Body of pancreas (tissue), 4 donors: ENCODE measurements around the gene VTI1A. TPM values are rescaled to one million over a fixed set of nuclear protein-coding genes. Genes with fewer than 3 reads are reported as not detected.

Experiments
- ATAC-seq: fragments of 150-250 bp; one replicate; pipeline ENCODE4 v1.9.1; 2016
- DNase-seq, 4 donors: peaks; one replicate each; pipeline ENCODE4 v3.0.0-alpha.2; 2019
- H3K27ac ChIP-seq, 4 donors: fragments of 200-600 bp; sonication (generic); 1 replicate in 3 of 4; 2 replicates in 1 of 4; pipeline versions ENCODE4 v1.5.1 to v1.6.1; 2016 to 2019; ENCODE audit warnings: mild to moderate bottlenecking in 1 of 4, mixed read lengths in 1 of 4, moderate library complexity in 1 of 4
- H3K27me3 ChIP-seq, 2 donors: fragments of 200-600 bp; sonication (generic); one replicate each; pipeline ENCODE4 v1.6.0; 2016; ENCODE audit warnings: mild to moderate bottlenecking in 1 of 2
- H3K36me3 ChIP-seq, 2 donors: fragments of 200-600 bp; sonication (generic); replicated peaks in 1 of 2; 2 replicates each; pipeline ENCODE4 v1.5.1; 2016; ENCODE audit warnings: low read depth in 2 of 2; ENCODE audit not compliant: insufficient read depth in 1 of 2
- H3K4me1 ChIP-seq: fragments of 200-600 bp; sonication (generic); one replicate; pipeline ENCODE4 v1.6.0; 2016
- H3K4me3 ChIP-seq, 2 donors: fragments of 200-600 bp; sonication (generic); 1 replicate in 1 of 2; 2 replicates in 1 of 2; pipeline ENCODE4 v1.5.1; 2016 to 2019
- H3K9me3 ChIP-seq, 3 donors: fragments of 200-600 bp; sonication (generic); 1 replicate in 2 of 3; 2 replicates in 1 of 3; pipeline ENCODE4 v1.5.1; 2016
- POLR2A ChIP-seq, 3 donors: fragments of 450-650 bp; IDR thresholded peaks; one replicate each; pipeline ENCODE4 v1.6.1; 2016; ENCODE audit warnings: antibody characterized with exemption in 3 of 3, mild to moderate bottlenecking in 2 of 3
- WGBS, 2 donors: methylation state at CpG; one replicate each; pipeline ENCODE4 v1.1.5; 2017; 5-methylcytosine and 5-hydroxymethylcytosine counted together
- intact Hi-C: fragments of 100-400 bp; cut with DNase I; formaldehyde crosslinking; loops from one replicate; pipeline ENCODE4 v1.15.1; 2023
- total RNA-seq, 2 donors: library from RNA; depleted of rRNA; stranded (reverse); fragments of >200 nt; gene quantifications; one replicate each; pipeline ENCODE4 v1.1.0, GENCODE V29; 2016
- TF ChIP-seq, protein P1 (sequence below), 7 experiments: fragments of 450-650 bp in 4 of 7; fragments of 200-600 bp in 3 of 7; sonication (generic) in 3 of 7; IDR thresholded peaks; one replicate each; pipeline ENCODE4 v1.5.1; 2016 to 2019; ENCODE audit warnings: antibody characterized with exemption in 7 of 7

Gene VTI1A
- total RNA-seq, 2 donors from 2014 or later: 28.3 to 84.4 TPM

DNA sequence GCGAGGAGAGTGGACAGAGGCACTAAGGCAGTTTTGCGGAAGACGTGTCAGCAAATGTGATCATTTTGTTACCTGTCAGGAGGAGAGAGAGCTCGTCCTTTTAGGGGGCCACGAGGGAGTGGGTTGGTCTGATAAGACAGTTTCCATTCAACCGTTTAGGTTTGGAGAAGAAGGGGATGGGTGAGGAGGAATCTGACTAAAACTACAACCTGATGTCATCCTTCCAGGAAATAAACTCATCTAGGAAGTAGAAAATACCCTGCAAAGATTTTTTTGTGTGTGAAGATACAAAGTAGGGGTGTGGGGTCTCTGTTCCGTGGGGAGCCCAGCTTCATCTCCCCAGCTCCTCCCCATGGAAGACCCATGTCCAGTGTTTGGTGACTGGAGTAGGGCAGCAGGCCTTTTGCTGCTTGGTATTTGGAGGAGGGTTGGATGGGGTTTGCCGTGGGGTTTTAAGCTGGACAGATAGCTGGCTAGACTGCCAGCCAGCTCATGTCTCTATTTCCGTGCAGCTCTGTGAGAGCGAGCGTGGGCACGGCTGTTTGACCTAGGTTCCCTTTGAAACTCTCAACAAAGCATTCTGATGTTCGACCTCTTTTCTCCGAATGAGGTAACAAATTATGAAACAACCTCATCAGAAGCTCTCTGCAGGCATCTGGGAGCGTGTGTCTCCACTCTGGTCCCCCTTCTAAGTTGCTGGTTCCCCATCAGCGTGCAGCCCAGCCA is 367.0 kb downstream of the VTI1A start:
- ATAC-seq: no peak
- 88 to 94% methylated on average over 16 of the region's 16 CpGs for WGBS, 2 donors
- TF ChIP-seq, protein P1, sequence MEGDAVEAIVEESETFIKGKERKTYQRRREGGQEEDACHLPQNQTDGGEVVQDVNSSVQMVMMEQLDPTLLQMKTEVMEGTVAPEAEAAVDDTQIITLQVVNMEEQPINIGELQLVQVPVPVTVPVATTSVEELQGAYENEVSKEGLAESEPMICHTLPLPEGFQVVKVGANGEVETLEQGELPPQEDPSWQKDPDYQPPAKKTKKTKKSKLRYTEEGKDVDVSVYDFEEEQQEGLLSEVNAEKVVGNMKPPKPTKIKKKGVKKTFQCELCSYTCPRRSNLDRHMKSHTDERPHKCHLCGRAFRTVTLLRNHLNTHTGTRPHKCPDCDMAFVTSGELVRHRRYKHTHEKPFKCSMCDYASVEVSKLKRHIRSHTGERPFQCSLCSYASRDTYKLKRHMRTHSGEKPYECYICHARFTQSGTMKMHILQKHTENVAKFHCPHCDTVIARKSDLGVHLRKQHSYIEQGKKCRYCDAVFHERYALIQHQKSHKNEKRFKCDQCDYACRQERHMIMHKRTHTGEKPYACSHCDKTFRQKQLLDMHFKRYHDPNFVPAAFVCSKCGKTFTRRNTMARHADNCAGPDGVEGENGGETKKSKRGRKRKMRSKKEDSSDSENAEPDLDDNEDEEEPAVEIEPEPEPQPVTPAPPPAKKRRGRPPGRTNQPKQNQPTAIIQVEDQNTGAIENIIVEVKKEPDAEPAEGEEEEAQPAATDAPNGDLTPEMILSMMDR (IDR thresholded peaks at IDR 0.05): no peak
- TF ChIP-seq POLR2A (IDR thresholded peaks at IDR 0.05): no peak
- H3K9me3 ChIP-seq: no peaks in the 10 kb centered on the region
- H3K4me1 ChIP-seq: peaks cover 23% of the 10 kb centered on the region
- no peaks in the 10 kb centered on the region for H3K27me3 ChIP-seq
- DNase-seq: no peak
- no peak overlapping the region for H3K4me3 ChIP-seq
- H3K27ac ChIP-seq: no peak overlapping the region
- H3K36me3 ChIP-seq: no peaks in the 10 kb centered on the region
- intact Hi-C loops: no loop called here

DNA sequence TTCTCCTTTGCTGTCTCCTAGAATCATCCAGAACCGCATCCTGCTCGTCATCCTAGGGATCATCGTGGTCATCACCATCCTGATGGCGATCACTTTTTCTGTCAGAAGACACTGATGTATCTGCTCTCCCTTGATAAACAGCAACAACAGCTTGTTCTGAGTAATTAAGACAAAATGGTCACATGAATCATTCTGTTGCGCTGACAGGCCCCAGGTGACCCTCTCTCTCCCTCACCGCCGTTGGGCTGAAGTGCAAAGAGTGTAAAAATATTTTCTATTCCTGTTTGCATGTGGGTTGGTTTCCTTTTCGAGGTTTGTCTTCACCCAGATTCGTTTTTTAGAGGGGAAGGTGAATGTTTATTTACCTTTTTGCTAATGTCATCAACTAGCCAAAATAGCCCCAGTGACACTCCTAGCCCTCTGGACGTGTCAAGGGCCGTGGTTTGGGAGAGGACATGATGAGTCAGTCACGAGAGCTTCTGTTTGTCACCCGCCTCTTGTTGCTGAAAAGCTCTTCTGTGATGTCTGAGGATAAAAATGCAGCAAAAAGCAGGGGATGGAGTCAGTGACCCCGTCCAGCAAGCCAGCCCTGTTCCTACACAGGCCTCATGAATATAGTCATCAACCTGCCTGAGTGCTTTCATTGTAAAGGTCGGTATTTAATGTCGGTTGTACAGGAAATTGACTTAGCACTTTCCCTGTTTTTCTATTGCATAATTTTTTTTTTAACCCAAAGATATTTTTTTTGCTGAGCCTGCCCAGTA is 368.4 kb downstream of the VTI1A start:
- DNase-seq (peak in 1 of 4 donors; percentile 36), ATAC-seq (no peak)

DNA sequence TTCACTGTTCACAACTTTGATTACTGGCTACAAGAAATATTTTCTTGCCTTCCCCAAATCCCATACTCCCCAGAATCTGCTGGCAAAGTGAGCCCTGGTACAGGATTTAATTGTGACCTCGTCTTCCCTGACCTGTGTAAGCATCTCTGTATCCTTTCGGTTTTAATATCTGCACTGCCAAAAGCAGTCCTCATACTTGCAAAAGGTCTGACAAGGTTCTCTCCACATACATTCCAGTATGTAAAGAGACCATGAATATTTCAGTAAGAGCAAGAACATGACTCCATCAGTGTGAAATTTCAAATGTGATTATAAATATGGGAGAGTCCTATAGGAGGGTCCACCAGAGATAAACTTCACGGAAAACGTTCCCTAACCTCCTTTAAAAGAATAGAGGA is 369.0 kb downstream of the VTI1A start:
- ATAC-seq (no peak), DNase-seq (no peak)
- Histone ChIP-seq H3K36me3 (no peaks in the 10 kb centered on the region), H3K4me3 (no peak overlapping the region), H3K27ac (peak overlapping the region in 1 of 4 donors; percentile 16), H3K4me1 (peaks cover 17% of the 10 kb centered on the region), H3K27me3 (no peaks in the 10 kb centered on the region), H3K9me3 (no peaks in the 10 kb centered on the region)
- intact Hi-C loops: no loop called here
- WGBS, 2 donors: 81 to 86% methylated on average over 4 of the region's 4 CpGs
- TF ChIP-seq, protein P1 (IDR thresholded peaks at IDR 0.05): no peak
- TF ChIP-seq POLR2A (IDR thresholded peaks at IDR 0.05): no peak

More for the DNA sequence above, 368.4 kb downstream of the VTI1A start:
- Histone ChIP-seq H3K36me3 (no peaks in the 10 kb centered on the region), H3K27me3 (no peaks in the 10 kb centered on the region), H3K4me1 (peaks cover 22% of the 10 kb centered on the region), H3K9me3 (no peaks in the 10 kb centered on the region), H3K4me3 (no peak overlapping the region), H3K27ac (peak overlapping the region in 1 of 4 donors; percentile 16)
- 64 to 77% methylated on average over 16 of the region's 16 CpGs for WGBS, 2 donors
- TF ChIP-seq, protein P1 (IDR thresholded peaks at IDR 0.05): no peak
- TF ChIP-seq POLR2A (IDR thresholded peaks at IDR 0.05): no peak
- intact Hi-C loops: no loop called here

DNA sequence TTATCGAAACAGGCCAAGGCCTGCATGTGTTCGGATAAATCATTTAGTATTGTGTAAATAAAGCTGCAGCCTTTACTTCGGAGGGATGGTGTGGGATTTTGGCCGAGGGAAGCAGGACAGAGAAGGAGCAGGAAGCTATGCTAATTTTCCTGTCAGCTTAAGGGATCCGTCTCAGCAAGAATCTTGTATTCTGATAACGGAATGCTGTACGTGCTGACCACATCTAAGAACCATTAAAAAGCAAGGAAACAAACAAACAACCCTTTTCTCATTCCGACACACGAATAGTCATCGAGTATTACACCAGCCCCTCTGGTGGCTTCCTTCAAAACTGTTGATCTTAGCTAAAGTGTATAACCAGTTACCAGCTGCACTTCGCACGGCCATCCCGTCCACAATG is 369.9 kb downstream of the VTI1A start:
- TF ChIP-seq, protein P1 (IDR thresholded peaks at IDR 0.05): peak in 1 of 7 experiments; percentile 15
- no peak for TF ChIP-seq POLR2A (IDR thresholded peaks at IDR 0.05)
- H3K4me1 ChIP-seq: peaks cover 15% of the 10 kb centered on the region
- DNase-seq (no peak), ATAC-seq (no peak)
- 56 to 66% methylated on average over 13 of the region's 13 CpGs for WGBS, 2 donors
- H3K4me3 ChIP-seq: no peak overlapping the region
- no peaks in the 10 kb centered on the region for H3K36me3 ChIP-seq
- no peaks in the 10 kb centered on the region for H3K9me3 ChIP-seq
- intact Hi-C loops: no loop called here
- H3K27ac ChIP-seq: peak overlapping the region in 3 of 4 donors; percentile 1 to 45 (median 16)
- H3K27me3 ChIP-seq: no peaks in the 10 kb centered on the region
